HCT116 (cell line): ENCODE data around the gene EIF3B. TPM values are rescaled to one million over a fixed set of nuclear protein-coding genes. Genes with fewer than 3 reads are reported as not detected.

ENCODE experiments used
- ATAC-seq: fragments of 200-7000 bp; cut with Tn5 transposase; 2 replicates; pipeline ENCODE4 v1.9.1; 2020; ENCODE audit warnings: mild to moderate bottlenecking, moderate library complexity
- BruUV-seq: library from RNA; stranded (reverse); fragments of 400-500 nt; replicated peaks from 2 replicates; lab custom pipeline; 2021; lab: Mats Ljungman, UMichigan
- CTCF ChIA-PET: fragments of 300-600 bp; sonication (Branson Sonifier 250); formaldehyde crosslinking; loops from one replicate; lab custom pipeline; 2021; ENCODE audit warnings: antibody characterized with exemption; lab: Charles Lee
- POLR2A ChIA-PET: fragments of 300-600, 350-600 bp; sonication (Branson Sonifier 250); formaldehyde crosslinking; loops from one replicate; lab custom pipeline; 2021; ENCODE audit warnings: antibody characterized with exemption; lab: Charles Lee
- RAD21 ChIA-PET, 2 experiments: fragments of 300-600 bp; sonication (Branson Sonifier 250); formaldehyde crosslinking; loops; one replicate each; lab custom pipeline; 2023; ENCODE audit warnings: low total read pairs in 2 of 2; ENCODE audit not compliant: uncharacterized antibody in 2 of 2, unreplicated experiment in 2 of 2, low non-redundant PET in 1 of 2; lab: Charles Lee
- DNase-seq: peaks from one replicate; pipeline ENCODE4 v3.0.0-alpha.2; 2010; ENCODE audit warnings: low read depth, low spot score
- H2AFZ ChIP-seq: fragments of 200-600 bp; shearing (Covaris generic), sonication (generic); 2 replicates; pipeline ENCODE4 v1.6.1; 2017; ENCODE audit warnings: low read depth, mixed run types, mixed read lengths, antibody characterized with exemption, low read length; ENCODE audit not compliant: poor library complexity, severe bottlenecking
- H3K27ac ChIP-seq: 2 replicates; pipeline ENCODE4 v1.5.1; 2012; ENCODE audit warnings: low read depth, low read length
- H3K27me3 ChIP-seq: fragments of 200-600 bp; sonication (generic); 2 replicates; pipeline ENCODE4 v1.6.1; 2016; ENCODE audit warnings: mixed run types, low read length, mixed read lengths; ENCODE audit not compliant: insufficient read depth
- H3K36me3 ChIP-seq, 2 experiments: fragments of 200-500 bp in 1 of 2; fragments of 200-600 bp in 1 of 2; sonication (Bioruptor generic) in 1 of 2; sonication (generic) in 1 of 2; 2 replicates each; pipeline versions ENCODE4 v1.5.1 to v1.6.1; 2014 to 2016; ENCODE audit warnings: low read length in 2 of 2, inconsistent platforms in 1 of 2, mixed read lengths in 1 of 2, mixed run types in 1 of 2; ENCODE audit not compliant: insufficient read depth in 2 of 2, control insufficient read depth in 1 of 2
- H3K4me1 ChIP-seq, 2 experiments: fragments of 200-600 bp in 1 of 2; sonication (generic) in 1 of 2; 2 replicates each; pipeline versions ENCODE4 v1.5.1 to v1.6.1; 2012 to 2017; ENCODE audit warnings: low read length in 2 of 2, inconsistent platforms in 1 of 2, mild to moderate bottlenecking in 1 of 2, mixed read lengths in 1 of 2, mixed run types in 1 of 2, moderate library complexity in 1 of 2; ENCODE audit not compliant: insufficient read depth in 2 of 2, control insufficient read depth in 1 of 2
- H3K4me2 ChIP-seq: fragments of 200-600 bp; sonication (generic); 2 replicates; pipeline ENCODE4 v1.6.1; 2017; ENCODE audit warnings: mixed run types, low read length, mixed read lengths
- H3K4me3 ChIP-seq, 2 experiments: fragments of 200-600 bp in 1 of 2; sonication (generic) in 1 of 2; replicated peaks in 1 of 2; 2 replicates each; pipeline ENCODE4 v1.5.1; 2011 to 2016; ENCODE audit warnings: low read length in 2 of 2, control low read depth in 1 of 2, low read depth in 1 of 2, mild to moderate bottlenecking in 1 of 2, mixed read lengths in 1 of 2, mixed run types in 1 of 2
- H3K79me2 ChIP-seq: fragments of 200-600 bp; sonication (generic); 2 replicates; pipeline ENCODE4 v1.6.1; 2017; ENCODE audit warnings: mild to moderate bottlenecking, mixed run types, low read length, moderate library complexity, mixed read lengths; ENCODE audit not compliant: insufficient read depth
- H3K9ac ChIP-seq: fragments of 200-600 bp; sonication (generic); 2 replicates; pipeline ENCODE4 v1.6.1; 2016; ENCODE audit warnings: low read length, mixed read lengths
- H3K9me2 ChIP-seq: fragments of 200-600 bp; sonication (generic), shearing (Covaris generic); 2 replicates; pipeline ENCODE4 v1.6.1; 2017; ENCODE audit warnings: mixed run types, mild to moderate bottlenecking, moderate library complexity; ENCODE audit not compliant: insufficient read depth
- H3K9me3 ChIP-seq, 2 experiments: fragments of 200-500 bp in 1 of 2; fragments of 200-600 bp in 1 of 2; sonication (Bioruptor generic) in 1 of 2; sonication (generic) in 1 of 2; 2 replicates each; pipeline ENCODE4 v1.6.1; 2014 to 2017; ENCODE audit warnings: low read length in 2 of 2, mixed read lengths in 2 of 2, inconsistent platforms in 1 of 2, low read depth in 1 of 2, mild to moderate bottlenecking in 1 of 2, mixed run types in 1 of 2, moderate library complexity in 1 of 2; ENCODE audit not compliant: control insufficient read depth in 1 of 2, insufficient read depth in 1 of 2
- H4K20me1 ChIP-seq: fragments of 200-600 bp; sonication (generic), shearing (Covaris generic); 2 replicates; pipeline ENCODE4 v1.6.1; 2017; ENCODE audit warnings: mixed run types, mild to moderate bottlenecking, moderate library complexity; ENCODE audit not compliant: insufficient read depth
- EGR1 ChIP-seq: IDR thresholded peaks from 2 replicates; pipeline ENCODE4 v1.6.1; 2012; ENCODE audit warnings: low read depth
- ELF1 ChIP-seq: IDR thresholded peaks from 2 replicates; pipeline ENCODE4 v1.6.1; 2012; ENCODE audit warnings: low read depth, borderline replicate concordance
- MAX ChIP-seq: IDR thresholded peaks from 2 replicates; pipeline ENCODE4 v1.6.1; 2012
- POLR2A ChIP-seq: IDR thresholded peaks from 2 replicates; pipeline ENCODE4 v1.7.0; 2011; ENCODE audit warnings: borderline replicate concordance; ENCODE audit not compliant: insufficient read depth, insufficient read length; ENCODE audit errors: extremely low read depth
- POLR2AphosphoS5 ChIP-seq: IDR thresholded peaks from 2 replicates; pipeline ENCODE4 v1.6.1; 2011; ENCODE audit warnings: mild to moderate bottlenecking, low read depth, low read length, moderate library complexity
- RAD21 ChIP-seq: IDR thresholded peaks from 2 replicates; pipeline ENCODE4 v1.6.1; 2012; ENCODE audit warnings: low read depth, mild to moderate bottlenecking
- SP1 ChIP-seq: IDR thresholded peaks from 2 replicates; pipeline ENCODE4 v1.6.1; 2012; ENCODE audit warnings: low read depth
- TCF7L2 ChIP-seq: IDR thresholded peaks from 2 replicates; pipeline ENCODE4 v1.7.0; 2011; ENCODE audit warnings: borderline replicate concordance, inconsistent platforms; ENCODE audit not compliant: insufficient read depth, insufficient read length; ENCODE audit errors: extremely low read depth
- ZBTB33 ChIP-seq: IDR thresholded peaks from 2 replicates; pipeline ENCODE4 v1.6.1; 2011; ENCODE audit warnings: mild to moderate bottlenecking, low read length, moderate library complexity; ENCODE audit not compliant: insufficient replicate concordance; ENCODE audit errors: extremely low read depth
- ZFX ChIP-seq: fragments of 450-650 bp; IDR thresholded peaks from 2 replicates; pipeline ENCODE4 v1.6.1; 2017
- intact Hi-C: fragments of 100-400 bp; cut with micrococcal nuclease; formaldehyde crosslinking; loops from 2 replicates; pipeline ENCODE4 v1.10.0; 2022
- total RNA-seq: library from RNA; stranded (reverse); gene quantifications from one replicate; pipeline ENCODE4 v1.2.1, GENCODE V29; 2021; ENCODE audit not compliant: unreplicated experiment
- TF ChIP-seq, protein P1 (sequence below): IDR thresholded peaks from 2 replicates; pipeline ENCODE4 v1.6.1; 2012
- TF ChIP-seq, protein P2 (sequence below), 3 experiments: fragments of 200-600 bp in 1 of 3; sonication (generic) in 1 of 3; IDR thresholded peaks in 2 of 3; conservative IDR thresholded peaks in 1 of 3; 2 replicates each; pipeline ENCODE4 v1.5.1; 2012 to 2017; ENCODE audit warnings: low read depth in 2 of 3, low read length in 2 of 3, antibody characterized with exemption in 1 of 3, borderline replicate concordance in 1 of 3, control low read depth in 1 of 3, mild to moderate bottlenecking in 1 of 3, mixed read lengths in 1 of 3, mixed run types in 1 of 3, moderate library complexity in 1 of 3; ENCODE audit not compliant: insufficient read depth in 1 of 3
- TF ChIP-seq, protein P3 (sequence below): IDR thresholded peaks from 2 replicates; pipeline ENCODE4 v1.6.1; 2012; ENCODE audit warnings: low read depth

Gene EIF3B
- total RNA-seq, 1 experiment from 2014 or later = 324 TPM

- no peak for DNase-seq
Measured at GRCh38 chr7:2384354-2385243, 30.0 kb downstream of the EIF3B start.

More at GRCh38 chr7:2384354-2385243, 30.0 kb downstream of the EIF3B start:
- Histone ChIP-seq H3K9ac (no peak overlapping the region), H3K9me2 (no peaks in the 10 kb centered on the region), H3K79me2 (no peaks in the 10 kb centered on the region; the same call in 1 of the 2 replicates), H3K4me3 (no peak overlapping the region), H3K4me2 (no peak overlapping the region), H3K36me3 (peaks cover 8 to 16% of the 10 kb centered on the region in 2 experiments; a peak in 3 of 4 replicates), H2AFZ (no peak overlapping the region), H3K9me3 (no peaks in the 10 kb centered on the region), H3K27me3 (no peaks in the 10 kb centered on the region), H3K27ac (no peak overlapping the region), H4K20me1 (no peaks in the 10 kb centered on the region), H3K4me1 (peaks cover 3 to 6% of the 10 kb centered on the region in 2 experiments)
- peak; percentile 31; the same call in 1 of the 2 replicates for ATAC-seq
- ChIA-PET RAD21 (no interaction called here), POLR2A (no interaction called here), CTCF (interaction anchor here (1.2 to 1.9 kb wide), 2 partner anchors 47 to 84 kb away, joined by 4 to 10 read pairs; no protein-coding TSS in a partner anchor)
- no TSS peak for BruUV-seq
- intact Hi-C loops = no loop called here
- TF ChIP-seq, protein P1, sequence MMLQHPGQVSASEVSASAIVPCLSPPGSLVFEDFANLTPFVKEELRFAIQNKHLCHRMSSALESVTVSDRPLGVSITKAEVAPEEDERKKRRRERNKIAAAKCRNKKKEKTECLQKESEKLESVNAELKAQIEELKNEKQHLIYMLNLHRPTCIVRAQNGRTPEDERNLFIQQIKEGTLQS = no peak
- TF ChIP-seq, protein P2, sequence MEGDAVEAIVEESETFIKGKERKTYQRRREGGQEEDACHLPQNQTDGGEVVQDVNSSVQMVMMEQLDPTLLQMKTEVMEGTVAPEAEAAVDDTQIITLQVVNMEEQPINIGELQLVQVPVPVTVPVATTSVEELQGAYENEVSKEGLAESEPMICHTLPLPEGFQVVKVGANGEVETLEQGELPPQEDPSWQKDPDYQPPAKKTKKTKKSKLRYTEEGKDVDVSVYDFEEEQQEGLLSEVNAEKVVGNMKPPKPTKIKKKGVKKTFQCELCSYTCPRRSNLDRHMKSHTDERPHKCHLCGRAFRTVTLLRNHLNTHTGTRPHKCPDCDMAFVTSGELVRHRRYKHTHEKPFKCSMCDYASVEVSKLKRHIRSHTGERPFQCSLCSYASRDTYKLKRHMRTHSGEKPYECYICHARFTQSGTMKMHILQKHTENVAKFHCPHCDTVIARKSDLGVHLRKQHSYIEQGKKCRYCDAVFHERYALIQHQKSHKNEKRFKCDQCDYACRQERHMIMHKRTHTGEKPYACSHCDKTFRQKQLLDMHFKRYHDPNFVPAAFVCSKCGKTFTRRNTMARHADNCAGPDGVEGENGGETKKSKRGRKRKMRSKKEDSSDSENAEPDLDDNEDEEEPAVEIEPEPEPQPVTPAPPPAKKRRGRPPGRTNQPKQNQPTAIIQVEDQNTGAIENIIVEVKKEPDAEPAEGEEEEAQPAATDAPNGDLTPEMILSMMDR (IDR thresholded peaks at IDR 0.05 in 2 of 3, conservative IDR thresholded peaks at IDR 0.05 in 1 of 3; ENCODE audit: borderline replicate concordance in 1 of 3, insufficient read depth in 1 of 3, low read depth in 2 of 3, low read length in 2 of 3) = 0 out of 6 replicates have a peak, but pooled peaks of 2 of the 3 experiments have one; percentile 13 to 17
- no peak for TF ChIP-seq ELF1
- no peak for TF ChIP-seq MAX
- no peak for TF ChIP-seq TCF7L2
- TF ChIP-seq SP1 = no peak
- TF ChIP-seq POLR2AphosphoS5 = no peak
- TF ChIP-seq ZBTB33 = no peak
- TF ChIP-seq, protein P3, sequence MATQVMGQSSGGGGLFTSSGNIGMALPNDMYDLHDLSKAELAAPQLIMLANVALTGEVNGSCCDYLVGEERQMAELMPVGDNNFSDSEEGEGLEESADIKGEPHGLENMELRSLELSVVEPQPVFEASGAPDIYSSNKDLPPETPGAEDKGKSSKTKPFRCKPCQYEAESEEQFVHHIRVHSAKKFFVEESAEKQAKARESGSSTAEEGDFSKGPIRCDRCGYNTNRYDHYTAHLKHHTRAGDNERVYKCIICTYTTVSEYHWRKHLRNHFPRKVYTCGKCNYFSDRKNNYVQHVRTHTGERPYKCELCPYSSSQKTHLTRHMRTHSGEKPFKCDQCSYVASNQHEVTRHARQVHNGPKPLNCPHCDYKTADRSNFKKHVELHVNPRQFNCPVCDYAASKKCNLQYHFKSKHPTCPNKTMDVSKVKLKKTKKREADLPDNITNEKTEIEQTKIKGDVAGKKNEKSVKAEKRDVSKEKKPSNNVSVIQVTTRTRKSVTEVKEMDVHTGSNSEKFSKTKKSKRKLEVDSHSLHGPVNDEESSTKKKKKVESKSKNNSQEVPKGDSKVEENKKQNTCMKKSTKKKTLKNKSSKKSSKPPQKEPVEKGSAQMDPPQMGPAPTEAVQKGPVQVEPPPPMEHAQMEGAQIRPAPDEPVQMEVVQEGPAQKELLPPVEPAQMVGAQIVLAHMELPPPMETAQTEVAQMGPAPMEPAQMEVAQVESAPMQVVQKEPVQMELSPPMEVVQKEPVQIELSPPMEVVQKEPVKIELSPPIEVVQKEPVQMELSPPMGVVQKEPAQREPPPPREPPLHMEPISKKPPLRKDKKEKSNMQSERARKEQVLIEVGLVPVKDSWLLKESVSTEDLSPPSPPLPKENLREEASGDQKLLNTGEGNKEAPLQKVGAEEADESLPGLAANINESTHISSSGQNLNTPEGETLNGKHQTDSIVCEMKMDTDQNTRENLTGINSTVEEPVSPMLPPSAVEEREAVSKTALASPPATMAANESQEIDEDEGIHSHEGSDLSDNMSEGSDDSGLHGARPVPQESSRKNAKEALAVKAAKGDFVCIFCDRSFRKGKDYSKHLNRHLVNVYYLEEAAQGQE = no peak
- no peak for TF ChIP-seq EGR1
- TF ChIP-seq RAD21 = peak; percentile 57
- no peak for TF ChIP-seq ZFX
- no peak for TF ChIP-seq POLR2A
